HCT116 (cell line): ENCODE data around the gene ENTPD8.

Experiments used
- EZH2 ChIP-seq: fragments of 200-600 bp; sonication (generic); IDR thresholded peaks from 2 replicates; pipeline ENCODE4 v1.6.1; 2017; ENCODE audit warnings: antibody characterized with exemption, mixed run types
- POLR2AphosphoS5 ChIP-seq: IDR thresholded peaks from 2 replicates; pipeline ENCODE4 v1.6.1; 2011; ENCODE audit warnings: mild to moderate bottlenecking, low read depth, low read length, moderate library complexity
- RAD21 ChIP-seq: IDR thresholded peaks from 2 replicates; pipeline ENCODE4 v1.6.1; 2012; ENCODE audit warnings: low read depth, mild to moderate bottlenecking
- SIN3A ChIP-seq: IDR thresholded peaks from 2 replicates; pipeline ENCODE4 v1.6.1; 2012; ENCODE audit warnings: low read depth
- SP1 ChIP-seq: IDR thresholded peaks from 2 replicates; pipeline ENCODE4 v1.6.1; 2012; ENCODE audit warnings: low read depth
- YY1 ChIP-seq: IDR thresholded peaks from 2 replicates; pipeline ENCODE4 v1.6.1; 2011; ENCODE audit warnings: low read length, low read depth, moderate library complexity, mild to moderate bottlenecking; ENCODE audit not compliant: insufficient replicate concordance; ENCODE audit errors: extremely low read depth
- ZNF274 ChIP-seq: fragments of 200-500 bp; sonication (Bioruptor generic); IDR thresholded peaks from 2 replicates; pipeline ENCODE4 v1.6.1; 2014; ENCODE audit warnings: mild to moderate bottlenecking, low read depth, low read length, inconsistent platforms
- TF ChIP-seq, protein P1 (sequence below), 3 experiments: fragments of 200-600 bp in 1 of 3; sonication (generic) in 1 of 3; IDR thresholded peaks in 2 of 3; conservative IDR thresholded peaks in 1 of 3; 2 replicates each; pipeline ENCODE4 v1.5.1; 2012 to 2017; ENCODE audit warnings: low read depth in 2 of 3, low read length in 2 of 3, antibody characterized with exemption in 1 of 3, borderline replicate concordance in 1 of 3, control low read depth in 1 of 3, mild to moderate bottlenecking in 1 of 3, mixed read lengths in 1 of 3, mixed run types in 1 of 3, moderate library complexity in 1 of 3; ENCODE audit not compliant: insufficient read depth in 1 of 3
- TF ChIP-seq, protein P2 (sequence below): IDR thresholded peaks from 2 replicates; pipeline ENCODE4 v1.6.1; 2012

DNA sequence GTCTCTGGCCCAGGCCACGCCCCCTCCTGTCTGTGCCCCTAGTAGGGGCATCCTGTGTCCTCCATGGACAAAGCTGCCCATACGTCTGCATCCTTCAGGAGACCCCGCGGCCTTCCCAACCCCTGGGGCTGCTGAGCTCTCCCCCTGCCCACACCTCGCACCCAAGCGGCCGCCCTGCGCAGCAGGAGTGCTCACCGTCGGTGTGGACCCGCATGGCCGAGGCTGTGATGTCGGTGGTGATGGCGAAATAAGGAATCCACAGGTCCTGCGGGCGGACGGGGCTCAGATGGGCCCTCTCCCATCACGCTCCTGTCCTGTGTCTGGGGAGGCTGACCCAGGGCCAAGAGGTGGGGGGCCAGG is 22.8 kb upstream of the ENTPD8 start:
- TF ChIP-seq, protein P1, sequence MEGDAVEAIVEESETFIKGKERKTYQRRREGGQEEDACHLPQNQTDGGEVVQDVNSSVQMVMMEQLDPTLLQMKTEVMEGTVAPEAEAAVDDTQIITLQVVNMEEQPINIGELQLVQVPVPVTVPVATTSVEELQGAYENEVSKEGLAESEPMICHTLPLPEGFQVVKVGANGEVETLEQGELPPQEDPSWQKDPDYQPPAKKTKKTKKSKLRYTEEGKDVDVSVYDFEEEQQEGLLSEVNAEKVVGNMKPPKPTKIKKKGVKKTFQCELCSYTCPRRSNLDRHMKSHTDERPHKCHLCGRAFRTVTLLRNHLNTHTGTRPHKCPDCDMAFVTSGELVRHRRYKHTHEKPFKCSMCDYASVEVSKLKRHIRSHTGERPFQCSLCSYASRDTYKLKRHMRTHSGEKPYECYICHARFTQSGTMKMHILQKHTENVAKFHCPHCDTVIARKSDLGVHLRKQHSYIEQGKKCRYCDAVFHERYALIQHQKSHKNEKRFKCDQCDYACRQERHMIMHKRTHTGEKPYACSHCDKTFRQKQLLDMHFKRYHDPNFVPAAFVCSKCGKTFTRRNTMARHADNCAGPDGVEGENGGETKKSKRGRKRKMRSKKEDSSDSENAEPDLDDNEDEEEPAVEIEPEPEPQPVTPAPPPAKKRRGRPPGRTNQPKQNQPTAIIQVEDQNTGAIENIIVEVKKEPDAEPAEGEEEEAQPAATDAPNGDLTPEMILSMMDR (IDR thresholded peaks at IDR 0.05 in 2 of 3, conservative IDR thresholded peaks at IDR 0.05 in 1 of 3; ENCODE audit: borderline replicate concordance in 1 of 3, insufficient read depth in 1 of 3, low read depth in 2 of 3, low read length in 2 of 3), result no peak
- TF ChIP-seq EZH2 (no peak), POLR2AphosphoS5 (no peak), YY1 (no peak), SP1 (no peak), ZNF274 (no peak), SIN3A (no peak), RAD21 (no peak)
- TF ChIP-seq, protein P2, sequence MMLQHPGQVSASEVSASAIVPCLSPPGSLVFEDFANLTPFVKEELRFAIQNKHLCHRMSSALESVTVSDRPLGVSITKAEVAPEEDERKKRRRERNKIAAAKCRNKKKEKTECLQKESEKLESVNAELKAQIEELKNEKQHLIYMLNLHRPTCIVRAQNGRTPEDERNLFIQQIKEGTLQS, result no peak
